Measurements from ENCODE around the gene MRPL11. TPM values are rescaled to one million over a fixed set of nuclear protein-coding genes. Genes with fewer than 3 reads are reported as not detected.

MRPL11 gene
- total and polyA plus RNA-seq, 2 of the 13 experiments (the other 11 are each of a cell fraction or from before 2014, with no cell fraction given): 72.9 to 176 TPM

- TF ChIP-seq ZBTB44 (CRISPR knock-in tag; IDR thresholded peaks at IDR 0.05) (no peak; the same call in 1 of the 2 replicates), ZBTB7A (CRISPR knock-in tag; IDR thresholded peaks at IDR 0.05) (no peak), PITX1 (CRISPR knock-in tag; IDR thresholded peaks at IDR 0.05) (peak; percentile 89; the same call in 1 of the 2 replicates), RBAK (CRISPR knock-in tag; IDR thresholded peaks at IDR 0.05) (no peak), TFDP2 (CRISPR knock-in tag; IDR thresholded peaks at IDR 0.05) (peak; percentile 61), U2AF1 (optimal IDR thresholded peaks at IDR 0.05; ENCODE audit: low read depth, low read length) (no peak), ZNF343 (CRISPR knock-in tag; IDR thresholded peaks at IDR 0.05) (no peak; the same call in 1 of the 2 replicates), IRX3 (CRISPR knock-in tag; IDR thresholded peaks at IDR 0.05; ENCODE audit: borderline replicate concordance, low read depth) (no peak), POGZ (CRISPR knock-in tag; IDR thresholded peaks at IDR 0.05) (no peak), ATF5 (CRISPR knock-in tag; IDR thresholded peaks at IDR 0.05; ENCODE audit: low read depth) (no peak), POLR2G (IDR thresholded peaks at IDR 0.05; ENCODE audit: low read depth, low read length) (peak; percentile 77), FOXO4 (CRISPR knock-in tag; conservative IDR thresholded peaks at IDR 0.05) (no peak), ATF7 (IDR thresholded peaks at IDR 0.05) (no peak), ATF7 (CRISPR knock-in tag; IDR thresholded peaks at IDR 0.05) (no peak), CHD2 (IDR thresholded peaks at IDR 0.05; ENCODE audit: low read depth, low read length) (no peak; the same call in 1 of the 2 replicates), ZNF878 (CRISPR knock-in tag; IDR thresholded peaks at IDR 0.05) (no peak), GPN1 (CRISPR knock-in tag; IDR thresholded peaks at IDR 0.05; ENCODE audit: borderline replicate concordance) (no peak), SNAPC2 (CRISPR knock-in tag; IDR thresholded peaks at IDR 0.05) (no peak), KAT7 (CRISPR knock-in tag; IDR thresholded peaks at IDR 0.05; ENCODE audit: borderline replicate concordance) (0 out of 2 replicates have a peak, but pooled peaks have one; percentile 38), SIN3A (IDR thresholded peaks at IDR 0.05; ENCODE audit: borderline replicate concordance, low read depth, low read length) (peak; percentile 86; the same call in 1 of the 2 replicates), HMG20B (CRISPR knock-in tag; conservative IDR thresholded peaks at IDR 0.05) (no peak), HMGA1 (CRISPR knock-in tag; conservative IDR thresholded peaks at IDR 0.05) (no peak), AHR (CRISPR knock-in tag; IDR thresholded peaks at IDR 0.05) (no peak), NRL (CRISPR knock-in tag; IDR thresholded peaks at IDR 0.05; ENCODE audit: borderline replicate concordance) (peak; percentile 32; the same call in 1 of the 2 replicates), ZNF446 (CRISPR knock-in tag; IDR thresholded peaks at IDR 0.05) (no peak), ZNF12 (CRISPR knock-in tag; IDR thresholded peaks at IDR 0.05) (no peak), NR3C1 (CRISPR knock-in tag; IDR thresholded peaks at IDR 0.05) (no peak)
Measured at GRCh38 chr11:66438504-66439466, at the start of gene MRPL11 (continued).

All from HepG2 (cell line).